DND-41 (cell line): ENCODE data around the gene UCN3.

Experiments
- ATAC-seq: fragments of 200-7000 bp; cut with Tn5 transposase; 3 replicates; pipeline ENCODE4 v1.9.1; 2021; ENCODE audit warnings: low read depth; ENCODE audit not compliant: insufficient read depth
- DNase-seq: peaks from one replicate; pipeline ENCODE4 v3.0.0-alpha.2; 2020
- H2AFZ ChIP-seq: 2 replicates; pipeline ENCODE4 v1.6.0; 2012; ENCODE audit warnings: low read depth, low read length
- H3K27ac ChIP-seq: 2 replicates; pipeline ENCODE4 v1.5.1; 2012; ENCODE audit warnings: low read length, inconsistent platforms
- H3K27me3 ChIP-seq: fragments of 200-600 bp; sonication (generic); 2 replicates; pipeline ENCODE4 v1.6.0; 2012; ENCODE audit warnings: low read length, mild to moderate bottlenecking, inconsistent platforms; ENCODE audit not compliant: insufficient read depth, poor library complexity
- H3K36me3 ChIP-seq: 2 replicates; pipeline ENCODE4 v1.5.1; 2012; ENCODE audit warnings: low read length, inconsistent platforms; ENCODE audit not compliant: insufficient read depth
- H3K4me1 ChIP-seq: 2 replicates; pipeline ENCODE4 v1.5.1; 2012; ENCODE audit warnings: mild to moderate bottlenecking, low read length; ENCODE audit not compliant: insufficient read depth
- H3K4me2 ChIP-seq: 2 replicates; pipeline ENCODE4 v1.6.0; 2012; ENCODE audit warnings: mild to moderate bottlenecking, moderate library complexity, low read length, inconsistent platforms; ENCODE audit not compliant: insufficient read depth
- H3K4me3 ChIP-seq, 2 experiments: fragments of 200-600 bp in 1 of 2; shearing (Covaris generic) in 1 of 2; 2 replicates each; pipeline ENCODE4 v1.5.1; 2012 to 2016; ENCODE audit warnings: inconsistent platforms in 2 of 2, low read length in 2 of 2, mild to moderate bottlenecking in 2 of 2, low read depth in 1 of 2, moderate library complexity in 1 of 2
- H3K79me2 ChIP-seq: 2 replicates; pipeline ENCODE4 v1.6.0; 2012; ENCODE audit warnings: low read length, inconsistent platforms; ENCODE audit not compliant: insufficient read depth
- H3K9ac ChIP-seq: 2 replicates; pipeline ENCODE4 v1.6.0; 2012; ENCODE audit warnings: low read depth, mild to moderate bottlenecking, inconsistent platforms, low read length, moderate library complexity
- H3K9me3 ChIP-seq: 2 replicates; pipeline ENCODE4 v1.5.1; 2012; ENCODE audit warnings: low read length, moderate library complexity, mild to moderate bottlenecking, inconsistent platforms; ENCODE audit not compliant: insufficient read depth, severe bottlenecking
- H4K20me1 ChIP-seq: 2 replicates; pipeline ENCODE4 v1.6.0; 2012; ENCODE audit warnings: low read length; ENCODE audit not compliant: insufficient read depth
- CTCF ChIP-seq: IDR thresholded peaks from 2 replicates; pipeline ENCODE4 v1.5.1; 2012; ENCODE audit warnings: borderline replicate concordance, low read length, moderate library complexity, mild to moderate bottlenecking; ENCODE audit not compliant: poor library complexity, severe bottlenecking; ENCODE audit errors: extremely low read depth
- EZH2 ChIP-seq: IDR thresholded peaks from 3 replicates; pipeline ENCODE4 v1.6.1; 2012; ENCODE audit warnings: borderline replicate concordance, low read depth, mild to moderate bottlenecking, moderate library complexity, low read length, inconsistent platforms; ENCODE audit not compliant: severe bottlenecking

The UCN3 gene

DNA sequence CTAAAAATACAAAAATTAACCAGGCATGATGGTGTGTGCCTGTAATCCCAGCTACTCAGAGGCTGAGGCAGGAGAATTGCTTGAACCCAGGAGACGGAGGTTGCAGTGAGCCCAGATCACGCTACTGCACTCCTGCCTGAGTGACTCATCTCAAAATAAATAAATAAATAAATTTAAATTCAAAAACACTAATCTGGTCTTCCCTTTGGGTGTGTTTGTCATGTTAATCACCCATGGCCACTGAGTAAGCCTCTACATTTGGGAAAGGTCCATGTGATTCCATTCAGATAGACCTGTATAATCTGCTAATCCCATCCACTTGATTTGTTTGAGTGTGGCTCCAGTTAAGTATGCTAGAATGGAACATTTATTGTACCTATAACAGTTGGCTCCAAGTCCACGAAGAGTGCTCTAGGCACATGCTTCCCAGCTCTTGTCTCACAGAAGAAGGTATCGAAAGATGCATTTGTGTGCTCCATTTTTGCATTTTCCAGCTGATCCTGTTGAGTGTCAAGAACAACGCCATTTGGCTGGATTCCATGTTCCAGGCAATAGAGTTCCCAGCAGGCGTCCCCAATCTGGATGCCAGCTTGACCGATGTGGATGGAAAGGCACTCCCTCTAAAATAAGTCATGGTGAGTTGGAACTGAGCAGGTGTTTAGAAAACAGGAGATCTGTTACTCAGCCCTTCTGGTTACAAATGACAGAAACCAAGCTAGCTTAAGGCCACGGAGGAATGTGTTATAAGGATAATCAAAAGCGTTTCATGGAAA lies 35.9 kb downstream of the UCN3 start:
- Histone ChIP-seq H4K20me1 (no peaks in the 10 kb centered on the region), H3K36me3 (no peaks in the 10 kb centered on the region), H3K9ac (no peak overlapping the region), H3K79me2 (no peaks in the 10 kb centered on the region), H2AFZ (no peak overlapping the region), H3K4me3 (no peak overlapping the region), H3K27ac (no peak overlapping the region), H3K9me3 (no peaks in the 10 kb centered on the region), H3K27me3 (peaks cover 7% of the 10 kb centered on the region), H3K4me2 (no peak overlapping the region), H3K4me1 (no peaks in the 10 kb centered on the region)
- ATAC-seq (no peak), DNase-seq (no peak)
- no peak for TF ChIP-seq EZH2
- no peak for TF ChIP-seq CTCF

GRCh38 chr10:5402798-5403197 lies 38.0 kb downstream of the UCN3 start:
- H3K27ac ChIP-seq: no peak overlapping the region
- H3K4me3 ChIP-seq: no peak overlapping the region
- TF ChIP-seq CTCF (no peak), EZH2 (no peak)
- no peak for DNase-seq
- H3K4me2 ChIP-seq: no peak overlapping the region
- H3K4me1 ChIP-seq: no peaks in the 10 kb centered on the region
- no peaks in the 10 kb centered on the region for H3K79me2 ChIP-seq
- H4K20me1 ChIP-seq: no peaks in the 10 kb centered on the region
- H3K9me3 ChIP-seq: no peaks in the 10 kb centered on the region
- H2AFZ ChIP-seq: no peak overlapping the region
- no peak for ATAC-seq
- H3K27me3 ChIP-seq: peaks cover 7% of the 10 kb centered on the region
- no peaks in the 10 kb centered on the region for H3K36me3 ChIP-seq
- H3K9ac ChIP-seq: no peak overlapping the region

- no peaks in the 10 kb centered on the region for H3K79me2 ChIP-seq
- H4K20me1 ChIP-seq: no peaks in the 10 kb centered on the region
- H3K4me2 ChIP-seq: no peak within 1 kb of the TSS
- H3K36me3 ChIP-seq: no peaks in the 10 kb centered on the region
- TF ChIP-seq EZH2 (no peak), CTCF (no peak)
- no peak for DNase-seq
- ATAC-seq: 0 out of 3 replicates have a peak, but pooled peaks have one; percentile 33
- peaks cover 7% of the 10 kb centered on the region for H3K27me3 ChIP-seq
- H2AFZ ChIP-seq: no peak within 1 kb of the TSS
- no peaks in the 10 kb centered on the region for H3K4me1 ChIP-seq
- H3K27ac ChIP-seq: no peak within 1 kb of the TSS
- H3K4me3 ChIP-seq: no peak within 1 kb of the TSS
- H3K9ac ChIP-seq: no peak within 1 kb of the TSS
- no peaks in the 10 kb centered on the region for H3K9me3 ChIP-seq
Observed at GRCh38 chr10:5404208-5405041, 39.7 kb downstream of the UCN3 start, which contains the start of gene TUBAL3. TSS of gene TUBAL3 (minus strand) at chr10:5404828. CDS start at chr10:5404792, 36 bp downstream.
